Measurements from ENCODE around the gene PLPPR3. TPM values are rescaled to one million over a fixed set of nuclear protein-coding genes. Genes with fewer than 3 reads are reported as not detected.

The PLPPR3 gene
- polyA plus RNA-seq, 1 experiment: 1.1 TPM

- POLR2A ChIA-PET: no interaction called here
- peaks cover 57% of the 10 kb centered on the region for H3K36me3 ChIP-seq (ENCODE audit: control insufficient read depth, insufficient read depth, low read length)
These were observed 14.8 kb downstream of the PLPPR3 start for GRCh38 chr19:806815-807421.

GRCh38 chr19:805600-806550 is 15.9 kb downstream of the PLPPR3 start:
- H3K27me3 ChIP-seq (ENCODE audit: control insufficient read depth, insufficient read depth, low read length): no peaks in the 10 kb centered on the region
- CTCF ChIA-PET: no interaction called here
- peaks cover 59% of the 10 kb centered on the region for H3K36me3 ChIP-seq (ENCODE audit: control insufficient read depth, insufficient read depth, low read length)
- no peak for DNase-seq (ENCODE audit: low read depth)
- H3K4me3 ChIP-seq (ENCODE audit: low read depth, low read length): no peak overlapping the region
- TF ChIP-seq CTCF (IDR thresholded peaks at IDR 0.05; ENCODE audit: insufficient read depth, low read depth, low read length): no peak
- POLR2A ChIA-PET: no interaction called here

More at GRCh38 chr19:806815-807421, 14.8 kb downstream of the PLPPR3 start:
- Histone ChIP-seq H3K27me3 (ENCODE audit: control insufficient read depth, insufficient read depth, low read length) (no peaks in the 10 kb centered on the region), H3K4me3 (ENCODE audit: low read depth, low read length) (no peak overlapping the region)
- CTCF ChIA-PET: interaction anchor here (0.6 kb wide), 1 partner anchor 461 kb away, joined by 3 read pairs; no protein-coding TSS in a partner anchor
- DNase-seq (ENCODE audit: low read depth): no peak
- no peak for TF ChIP-seq CTCF (IDR thresholded peaks at IDR 0.05; ENCODE audit: insufficient read depth, low read depth, low read length)

DNA sequence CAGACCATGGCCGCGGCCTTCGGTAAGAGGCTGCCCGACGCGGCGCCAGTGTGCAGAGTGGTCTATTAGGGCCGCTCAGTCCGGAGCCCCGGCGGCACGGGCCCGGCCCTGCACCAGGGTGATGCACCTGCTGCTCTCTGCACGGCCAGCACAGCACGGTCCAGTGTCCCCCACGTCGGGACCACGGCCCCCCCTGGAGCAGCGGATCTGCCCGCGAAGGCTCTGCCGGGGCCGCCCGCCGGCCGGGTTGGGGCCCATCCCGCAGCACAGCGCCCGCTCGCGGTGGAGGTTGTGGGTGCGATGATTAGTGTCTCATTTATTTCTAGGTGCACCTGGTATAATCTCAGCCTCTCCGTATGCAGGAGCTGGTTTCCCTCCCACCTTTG is 16.6 kb downstream of the PLPPR3 start:
- Histone ChIP-seq H3K36me3 (ENCODE audit: control insufficient read depth, insufficient read depth, low read length) (peaks cover 59% of the 10 kb centered on the region), H3K4me3 (ENCODE audit: low read depth, low read length) (no peak overlapping the region), H3K27me3 (ENCODE audit: control insufficient read depth, insufficient read depth, low read length) (no peaks in the 10 kb centered on the region)
- ChIA-PET POLR2A (no interaction called here), CTCF (no interaction called here)
- DNase-seq (ENCODE audit: low read depth): no peak
- TF ChIP-seq CTCF (IDR thresholded peaks at IDR 0.05; ENCODE audit: insufficient read depth, low read depth, low read length): no peak

GRCh38 chr19:804419-805165 is 17.2 kb downstream of the PLPPR3 start:
- TF ChIP-seq CTCF (IDR thresholded peaks at IDR 0.05; ENCODE audit: insufficient read depth, low read depth, low read length): no peak
- H3K36me3 ChIP-seq (ENCODE audit: control insufficient read depth, insufficient read depth, low read length): peaks cover 59% of the 10 kb centered on the region
- POLR2A ChIA-PET: no interaction called here

More at GRCh38 chr19:804419-805165, 17.2 kb downstream of the PLPPR3 start:
- no peak for DNase-seq (ENCODE audit: low read depth)
- Histone ChIP-seq H3K4me3 (ENCODE audit: low read depth, low read length) (no peak overlapping the region), H3K27me3 (ENCODE audit: control insufficient read depth, insufficient read depth, low read length) (no peaks in the 10 kb centered on the region)
- CTCF ChIA-PET: interaction anchor here (0.7 kb wide), 1 partner anchor 46 kb away, joined by 3 read pairs; no protein-coding TSS in a partner anchor

Data from BJ (cell line).